Keratinocyte (primary cell): ENCODE results near the gene GPR39. TPM values are rescaled to one million over a fixed set of nuclear protein-coding genes. Genes with fewer than 3 reads are reported as not detected.

Experiments
- DNase-seq: peaks from one replicate; pipeline ENCODE4 v3.0.0-alpha.2; 2011; ENCODE audit warnings: low read depth, missing footprints, low spot score
- FAIRE-seq: peaks from 2 replicates; lab custom pipeline; 2011; peaks lifted over from hg19 to GRCh38; lab: Jason Lieb, UNC
- H2AFZ ChIP-seq: 2 replicates; pipeline ENCODE4 v1.6.0; 2012; ENCODE audit warnings: low read length, control low read depth, inconsistent platforms; ENCODE audit not compliant: control insufficient read depth
- H3K27ac ChIP-seq: 2 replicates; pipeline ENCODE4 v1.5.1; 2011; ENCODE audit warnings: low read length; ENCODE audit not compliant: control insufficient read depth, insufficient read depth
- H3K27me3 ChIP-seq: 3 replicates; pipeline ENCODE4 v1.6.0; 2011; ENCODE audit warnings: low read length; ENCODE audit not compliant: control insufficient read depth, insufficient read depth; ENCODE audit errors: extremely low read depth
- H3K36me3 ChIP-seq, 2 experiments: 2 replicates in 1 of 2; 3 replicates in 1 of 2; pipeline ENCODE4 v1.5.1; 2011; ENCODE audit warnings: low read length in 2 of 2, mild to moderate bottlenecking in 1 of 2; ENCODE audit not compliant: control insufficient read depth in 2 of 2, insufficient read depth in 2 of 2; ENCODE audit errors: extremely low read depth in 1 of 2
- H3K4me1 ChIP-seq: 3 replicates; pipeline ENCODE4 v1.5.1; 2011; ENCODE audit warnings: low read length; ENCODE audit not compliant: control insufficient read depth, insufficient read depth; ENCODE audit errors: extremely low read depth
- H3K4me2 ChIP-seq: 3 replicates; pipeline ENCODE4 v1.6.0; 2011; ENCODE audit warnings: low read depth, low read length; ENCODE audit not compliant: control insufficient read depth, insufficient read depth; ENCODE audit errors: extremely low read depth
- H3K4me3 ChIP-seq, 3 experiments: fragments of 200-600 bp in 1 of 3; sonication (generic) in 1 of 3; 2 replicates in 2 of 3; 3 replicates in 1 of 3; pipeline ENCODE4 v1.5.1; 2011 to 2016; ENCODE audit warnings: low read length in 3 of 3, mild to moderate bottlenecking in 3 of 3, control low read depth in 2 of 3, inconsistent platforms in 1 of 3, low read depth in 1 of 3, mixed read lengths in 1 of 3, mixed run types in 1 of 3, moderate library complexity in 1 of 3; ENCODE audit not compliant: control insufficient read depth in 2 of 3, insufficient read depth in 2 of 3; ENCODE audit errors: extremely low read depth in 1 of 3
- H3K79me2 ChIP-seq: 2 replicates; pipeline ENCODE4 v1.6.0; 2012; ENCODE audit warnings: low read length; ENCODE audit not compliant: control insufficient read depth, insufficient read depth
- H3K9ac ChIP-seq: 3 replicates; pipeline ENCODE4 v1.6.0; 2011; ENCODE audit warnings: low read length; ENCODE audit not compliant: control insufficient read depth, insufficient read depth; ENCODE audit errors: extremely low read depth
- H3K9me1 ChIP-seq: 3 replicates; pipeline ENCODE4 v1.6.0; 2011; ENCODE audit warnings: low read length; ENCODE audit not compliant: control insufficient read depth, insufficient read depth; ENCODE audit errors: extremely low read depth
- H3K9me3 ChIP-seq: 2 replicates; pipeline ENCODE4 v1.5.1; 2012; ENCODE audit warnings: low read depth, low read length; ENCODE audit not compliant: control insufficient read depth
- H4K20me1 ChIP-seq: 3 replicates; pipeline ENCODE4 v1.6.0; 2011; ENCODE audit warnings: low read length; ENCODE audit not compliant: control insufficient read depth, insufficient read depth; ENCODE audit errors: extremely low read depth
- EZH2 ChIP-seq: IDR thresholded peaks from one replicate; pipeline ENCODE4 v1.6.1; 2012; ENCODE audit warnings: inconsistent platforms, mild to moderate bottlenecking, low read length, moderate library complexity
- dilution Hi-C: fragments of 300-500 bp; cut with MboI; formaldehyde crosslinking; loops from one replicate; pipeline ENCODE4 v1.7.0; 2020; ENCODE audit warnings: low sequenced_read_pairs; ENCODE audit not compliant: extremely low pct_ligation_motif_present
- polyA plus RNA-seq, 5 experiments: library from polyadenylated mRNA; depleted of rRNA in 3 of 5; stranded (reverse) in 3 of 5; stranded (forward) in 1 of 5; unstranded in 1 of 5; fragments of >200 nt; gene quantifications; 1 replicate in 1 of 5; 2 replicates in 3 of 5; 3 replicates in 1 of 5; pipeline versions ENCODE4 v1.2.1 to v1.2.3, GENCODE V29; 2011 to 2012; ENCODE audit warnings: missing spikeins in 2 of 5, low read depth in 1 of 5, low replicate concordance in 1 of 5
- TF ChIP-seq, protein P1 (sequence below), 3 experiments: IDR thresholded peaks in 1 of 3; conservative IDR thresholded peaks in 1 of 3; optimal IDR thresholded peaks in 1 of 3; 2 replicates in 2 of 3; 3 replicates in 1 of 3; pipeline versions ENCODE3 to v1.5.1; 2011; ENCODE audit warnings: low read length in 3 of 3, mild to moderate bottlenecking in 3 of 3, moderate library complexity in 2 of 3, control low read depth in 1 of 3, inconsistent platforms in 1 of 3; ENCODE audit not compliant: insufficient read depth in 2 of 3; ENCODE audit errors: extremely low read depth in 1 of 3

The GPR39 gene
- polyA plus RNA-seq, 1 donor (not counting 4 experiments of a cell fraction or from before 2014, with no cell fraction given), result 4.7 TPM

- H3K4me3 ChIP-seq, result no peak overlapping the region
- H3K79me2 ChIP-seq, result no peaks in the 10 kb centered on the region
- dilution Hi-C loops, result no loop called here
- H3K27me3 ChIP-seq, result no peaks in the 10 kb centered on the region
- no peaks in the 10 kb centered on the region for H3K36me3 ChIP-seq
- no peaks in the 10 kb centered on the region for H3K9me3 ChIP-seq
- no peak overlapping the region for H3K27ac ChIP-seq
- FAIRE-seq, result no peak
- no peak overlapping the region for H3K4me2 ChIP-seq
- H3K4me1 ChIP-seq, result peaks cover 8% of the 10 kb centered on the region
- H2AFZ ChIP-seq, result no peak overlapping the region
- DNase-seq, result no peak
- H3K9me1 ChIP-seq, result no peaks in the 10 kb centered on the region
- H3K9ac ChIP-seq, result no peak overlapping the region
- TF ChIP-seq, protein P1, sequence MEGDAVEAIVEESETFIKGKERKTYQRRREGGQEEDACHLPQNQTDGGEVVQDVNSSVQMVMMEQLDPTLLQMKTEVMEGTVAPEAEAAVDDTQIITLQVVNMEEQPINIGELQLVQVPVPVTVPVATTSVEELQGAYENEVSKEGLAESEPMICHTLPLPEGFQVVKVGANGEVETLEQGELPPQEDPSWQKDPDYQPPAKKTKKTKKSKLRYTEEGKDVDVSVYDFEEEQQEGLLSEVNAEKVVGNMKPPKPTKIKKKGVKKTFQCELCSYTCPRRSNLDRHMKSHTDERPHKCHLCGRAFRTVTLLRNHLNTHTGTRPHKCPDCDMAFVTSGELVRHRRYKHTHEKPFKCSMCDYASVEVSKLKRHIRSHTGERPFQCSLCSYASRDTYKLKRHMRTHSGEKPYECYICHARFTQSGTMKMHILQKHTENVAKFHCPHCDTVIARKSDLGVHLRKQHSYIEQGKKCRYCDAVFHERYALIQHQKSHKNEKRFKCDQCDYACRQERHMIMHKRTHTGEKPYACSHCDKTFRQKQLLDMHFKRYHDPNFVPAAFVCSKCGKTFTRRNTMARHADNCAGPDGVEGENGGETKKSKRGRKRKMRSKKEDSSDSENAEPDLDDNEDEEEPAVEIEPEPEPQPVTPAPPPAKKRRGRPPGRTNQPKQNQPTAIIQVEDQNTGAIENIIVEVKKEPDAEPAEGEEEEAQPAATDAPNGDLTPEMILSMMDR (optimal IDR thresholded peaks at IDR 0.05 in 1 of 3, IDR thresholded peaks at IDR 0.05 in 1 of 3, conservative IDR thresholded peaks at IDR 0.05 in 1 of 3; ENCODE audit: extremely low read depth in 1 of 3, insufficient read depth in 2 of 3, low read length in 3 of 3), result no peak
- no peak for TF ChIP-seq EZH2
- no peaks in the 10 kb centered on the region for H4K20me1 ChIP-seq
Measured at GRCh38 chr2:132519566-132519965, 103.0 kb downstream of the GPR39 start.

DNA sequence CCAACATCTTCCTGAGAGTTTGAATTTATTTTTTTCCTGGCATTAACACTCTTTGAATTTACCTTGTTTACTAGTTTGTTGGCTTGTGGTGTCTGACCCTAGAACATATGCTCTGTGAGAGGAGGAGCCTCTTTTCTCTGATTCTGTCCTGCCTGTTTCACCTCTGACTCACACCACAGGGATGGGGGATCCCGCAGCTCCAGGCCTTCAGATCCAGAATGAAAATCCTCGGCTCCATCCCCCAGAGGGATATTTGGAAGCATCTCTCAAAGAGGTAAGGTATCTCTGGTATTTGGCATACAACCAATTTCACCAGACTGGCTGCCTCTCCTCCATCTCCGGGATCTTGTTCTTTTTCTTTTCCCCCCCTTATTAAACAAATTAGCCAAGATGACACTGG, 104.7 kb downstream of the GPR39 start:
- Histone ChIP-seq H3K4me3 (no peak overlapping the region), H3K79me2 (no peaks in the 10 kb centered on the region), H3K9ac (no peak overlapping the region), H3K9me1 (no peaks in the 10 kb centered on the region), H4K20me1 (no peaks in the 10 kb centered on the region), H2AFZ (no peak overlapping the region), H3K27me3 (no peaks in the 10 kb centered on the region), H3K4me2 (no peak overlapping the region), H3K4me1 (peaks cover 8% of the 10 kb centered on the region), H3K27ac (no peak overlapping the region), H3K9me3 (no peaks in the 10 kb centered on the region), H3K36me3 (no peaks in the 10 kb centered on the region)
- no peak for FAIRE-seq
- DNase-seq, result peak; percentile 4
- no peak for TF ChIP-seq EZH2
- TF ChIP-seq, protein P1 (optimal IDR thresholded peaks at IDR 0.05 in 1 of 3, IDR thresholded peaks at IDR 0.05 in 1 of 3, conservative IDR thresholded peaks at IDR 0.05 in 1 of 3; ENCODE audit: extremely low read depth in 1 of 3, insufficient read depth in 2 of 3, low read length in 3 of 3), result no peak
- dilution Hi-C loops, result no loop called here
